ENCODE results near the gene PACRGL.
"Not testable (repeated sequence)": the region's sequence is repeated elsewhere in the genome, so short reads cannot be mapped to it uniquely, and the experiment has no call there.

The PACRGL gene

DNA sequence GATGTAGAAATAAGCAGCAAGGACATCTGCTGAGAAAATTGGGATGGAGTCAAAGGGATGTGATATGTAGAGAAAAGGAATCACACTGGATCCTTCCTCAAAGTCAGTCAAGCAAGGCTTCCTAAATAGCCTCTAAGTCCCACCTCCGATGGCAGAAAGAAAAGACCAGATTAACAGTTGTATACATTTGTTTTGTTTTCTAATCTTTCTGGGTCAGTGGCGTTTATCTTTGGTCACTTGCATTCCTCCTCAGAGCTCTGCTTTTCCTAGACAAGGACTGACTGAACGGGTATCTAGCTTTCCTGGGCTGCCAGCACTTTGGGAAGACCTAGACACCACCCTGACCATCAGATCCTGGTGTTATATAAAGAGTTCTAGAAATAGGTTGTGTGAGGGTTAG lies 23.2 kb downstream of the PACRGL start:
- no peak for DNase-seq (ENCODE audit: low read depth, low spot score)

GRCh38 chr4:20724915-20725314 lies 24.7 kb downstream of the PACRGL start:
- no peak for DNase-seq (ENCODE audit: low read depth, low spot score)

GRCh38 chr4:20735931-20736330 lies 35.7 kb downstream of the PACRGL start:
- DNase-seq (ENCODE audit: low read depth, low spot score), result no peak

DNA sequence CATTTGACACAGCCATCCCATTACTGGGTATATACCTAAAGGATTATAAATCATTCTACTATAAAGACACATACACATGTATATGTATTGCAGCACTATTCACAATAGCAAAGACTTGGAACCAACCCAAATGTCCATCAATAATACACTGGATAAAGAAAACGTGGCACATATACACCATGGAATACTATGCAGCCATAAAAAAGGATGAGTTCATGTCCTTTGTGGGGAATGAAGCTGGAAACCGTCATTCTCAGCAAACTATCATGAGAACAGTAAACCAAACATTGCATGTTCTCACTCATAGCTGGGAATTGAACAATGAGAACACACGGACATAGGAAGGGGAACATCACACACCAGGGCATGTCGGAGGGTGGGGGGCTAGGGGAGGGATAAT lies 45.7 kb downstream of the PACRGL start:
- DNase-seq (ENCODE audit: low read depth, low spot score), result not testable (repeated sequence)

DNA sequence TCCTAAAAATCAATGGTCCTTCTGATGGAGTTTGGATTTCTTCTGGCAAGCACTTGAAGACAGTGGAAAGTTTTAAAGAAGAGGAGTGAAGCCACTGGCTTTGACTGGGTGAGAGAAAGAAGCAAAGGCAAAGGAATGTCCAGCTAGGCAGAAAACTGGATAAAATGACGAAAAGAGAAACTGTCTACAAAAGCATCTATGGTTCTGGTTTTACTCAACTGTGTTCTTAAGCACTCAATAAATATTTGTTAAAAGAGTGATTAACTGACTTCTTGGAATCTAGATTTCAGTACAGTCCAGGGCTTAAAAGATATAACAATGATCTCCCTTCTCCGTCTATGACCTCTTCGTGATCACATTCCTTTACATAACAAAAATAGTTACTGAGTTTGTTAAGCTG lies 52.4 kb downstream of the PACRGL start:
- no peak for DNase-seq (ENCODE audit: low read depth, low spot score)

- DNase-seq (ENCODE audit: low read depth, low spot score), result no peak
Observed at GRCh38 chr4:20754036-20754435, 53.8 kb downstream of the PACRGL start.

DNA sequence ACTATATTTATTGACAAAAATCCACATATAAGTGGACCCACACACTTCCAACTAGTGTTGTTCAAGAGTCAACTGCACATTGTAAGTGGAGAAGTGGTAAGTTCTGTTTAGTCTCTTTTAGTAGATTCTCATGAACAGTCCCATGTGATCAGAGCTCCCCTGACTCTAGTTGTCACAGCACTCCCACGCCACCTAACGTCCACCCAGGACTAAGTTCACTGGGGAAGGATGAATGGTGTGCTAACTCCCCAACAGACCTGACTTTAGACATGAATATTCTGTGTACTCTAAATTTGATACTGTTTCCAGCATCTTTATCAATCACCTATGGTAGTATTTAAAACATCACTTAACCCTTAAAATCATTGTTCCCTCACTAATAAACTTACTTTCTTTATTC lies 59.8 kb downstream of the PACRGL start:
- DNase-seq (ENCODE audit: low read depth, low spot score), result no peak

GRCh38 chr4:20761382-20761781 lies 61.1 kb downstream of the PACRGL start:
- no peak for DNase-seq (ENCODE audit: low read depth, low spot score)

DNA sequence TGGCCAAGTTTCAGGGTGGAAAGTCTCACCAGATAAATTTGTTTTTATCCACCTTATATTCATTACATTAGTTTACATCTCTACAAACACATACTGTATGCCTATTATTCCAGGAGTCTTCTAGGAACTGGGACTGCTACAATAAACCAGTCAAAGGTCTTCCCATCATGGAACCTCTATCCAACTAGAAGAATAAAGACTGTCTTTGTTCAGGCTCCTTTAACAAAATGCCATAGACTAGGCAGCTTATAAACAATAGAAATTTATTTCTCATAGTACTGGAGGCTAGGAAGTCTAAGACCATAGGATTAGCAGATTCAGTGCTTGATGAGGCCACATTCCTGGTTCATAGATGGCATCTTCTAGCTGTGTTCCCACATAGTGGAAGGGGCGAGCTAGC lies 61.6 kb downstream of the PACRGL start:
- no peak for DNase-seq (ENCODE audit: low read depth, low spot score)

- no peak for DNase-seq (ENCODE audit: low read depth, low spot score)
Observed at GRCh38 chr4:20764366-20764992, 64.2 kb downstream of the PACRGL start.

DNA sequence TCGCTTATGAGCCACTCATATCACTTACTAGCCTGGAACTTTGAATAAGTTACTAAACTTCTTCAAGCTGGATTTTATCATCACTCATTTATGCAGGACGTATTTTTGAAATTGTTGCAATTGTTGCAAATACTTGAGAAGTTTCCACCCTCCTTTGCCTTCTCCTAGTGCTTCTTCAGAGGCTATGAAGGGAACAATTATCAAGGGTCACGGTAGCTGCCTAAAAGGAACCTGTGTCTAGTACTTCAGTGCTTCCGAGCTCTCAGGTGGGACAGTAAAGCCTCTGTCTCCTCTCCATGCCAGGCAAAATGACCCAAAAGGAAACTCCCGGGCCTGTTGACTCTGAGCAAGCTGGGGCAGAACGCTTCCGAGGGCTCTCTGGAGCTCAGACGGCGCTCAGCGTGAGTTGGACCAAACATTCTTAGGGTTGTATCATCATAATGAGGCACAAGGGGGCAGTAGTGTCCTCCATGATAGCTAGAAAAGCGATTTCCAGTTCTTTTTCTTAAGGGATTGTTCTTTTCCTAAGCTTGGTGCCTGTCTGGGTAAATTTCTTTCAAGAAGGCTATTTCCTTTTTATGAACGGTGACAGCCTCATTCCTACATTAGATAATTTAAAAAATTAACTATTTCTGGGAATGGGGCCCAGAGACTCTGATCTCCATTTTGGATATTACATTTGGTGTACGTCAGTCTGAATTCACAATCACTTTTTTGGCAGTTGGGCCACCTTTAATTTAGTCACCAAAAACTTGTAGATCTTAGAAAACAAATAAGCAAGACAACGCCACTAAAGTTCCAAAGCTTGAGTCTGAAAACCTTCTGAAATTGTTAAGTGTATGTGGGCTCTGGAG lies 73.1 kb downstream of the PACRGL start:
- DNase-seq (ENCODE audit: low read depth, low spot score), result no peak

- no peak for DNase-seq (ENCODE audit: low read depth, low spot score)
Observed at GRCh38 chr4:20778896-20779295, 78.6 kb downstream of the PACRGL start.

- DNase-seq (ENCODE audit: low read depth, low spot score), result not testable (repeated sequence)
Observed at GRCh38 chr4:20783134-20783533, 82.9 kb downstream of the PACRGL start.

- DNase-seq (ENCODE audit: low read depth, low spot score), result no peak
Observed at GRCh38 chr4:20787940-20788665, 87.8 kb downstream of the PACRGL start.

Measured in iPS DF 19.7 (cell line).